HG02678 (cell line): Measurements from ENCODE around the gene PDE6H.

ENCODE experiments used
- ATAC-seq: cut with Tn5 transposase; IDR thresholded peaks from one replicate; pipeline ENCODE4 v1.9.1; 2021; ENCODE audit warnings: mild to moderate bottlenecking, moderate library complexity; ENCODE audit not compliant: unreplicated experiment

PDE6H gene

DNA sequence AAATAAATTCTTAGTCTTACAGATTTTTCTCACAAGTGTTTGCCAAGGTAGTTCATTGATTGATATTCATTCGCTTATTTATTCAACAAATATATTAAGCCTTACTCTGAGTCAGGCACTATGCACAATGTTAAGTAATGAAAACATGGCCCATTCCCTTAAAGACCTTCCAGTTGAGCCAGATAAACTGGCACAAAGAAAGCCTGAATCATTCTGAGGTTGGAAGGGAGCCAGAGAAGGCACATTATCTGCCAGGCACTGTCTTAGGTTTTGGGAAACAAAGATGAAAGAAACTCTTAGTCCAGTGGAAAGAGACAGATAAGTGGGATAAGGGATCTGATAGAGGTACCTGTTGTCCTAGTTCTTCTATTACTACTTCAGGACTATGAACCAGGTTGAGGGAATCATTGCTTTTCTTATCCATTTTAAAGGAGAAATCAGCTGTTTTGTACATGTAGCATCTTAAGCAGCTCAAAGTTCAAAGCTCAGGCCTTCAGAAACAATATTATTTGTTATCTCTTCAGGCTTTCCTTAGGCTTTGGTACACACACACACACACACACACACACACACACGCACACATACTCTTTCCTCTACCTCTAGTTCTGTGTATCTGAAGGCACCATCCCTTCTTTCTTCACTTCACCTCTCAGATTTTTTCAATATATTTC is 27.0 kb downstream of the PDE6H start:
- ATAC-seq = no peak

- no peak for ATAC-seq
Measured at GRCh38 chr12:15000575-15000974, 27.7 kb downstream of the PDE6H start.

DNA sequence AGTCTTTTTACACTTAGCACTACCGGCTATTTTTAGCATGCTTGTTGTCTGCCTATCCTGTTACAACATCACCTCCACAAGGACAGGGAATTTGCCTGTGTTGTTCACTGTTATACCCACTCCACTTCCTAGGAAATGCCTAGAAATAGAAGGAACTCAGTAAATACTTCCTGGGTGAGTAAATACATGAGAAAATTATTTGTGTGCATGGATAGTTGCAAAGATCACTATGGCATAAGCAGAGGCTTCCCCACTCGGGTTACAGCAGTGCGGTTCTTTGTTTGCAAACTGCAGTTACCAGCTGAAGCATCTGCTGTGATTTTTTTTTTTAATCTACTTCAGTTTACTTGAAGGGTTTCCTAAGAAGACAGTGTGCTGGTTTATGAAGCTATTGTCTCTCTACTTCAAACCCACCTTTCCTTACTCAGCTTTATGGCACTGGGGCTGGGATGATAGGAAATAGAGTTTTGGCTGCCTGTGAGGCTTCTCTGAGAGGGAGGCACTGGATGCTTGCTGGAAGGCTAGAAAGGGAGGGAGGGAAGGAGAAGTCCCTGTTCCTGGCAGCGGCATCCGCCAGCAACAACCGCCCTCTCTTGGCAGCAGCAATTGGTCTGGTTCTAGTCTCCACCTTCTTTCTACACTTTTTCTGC is 29.0 kb downstream of the PDE6H start:
- ATAC-seq = no peak

DNA sequence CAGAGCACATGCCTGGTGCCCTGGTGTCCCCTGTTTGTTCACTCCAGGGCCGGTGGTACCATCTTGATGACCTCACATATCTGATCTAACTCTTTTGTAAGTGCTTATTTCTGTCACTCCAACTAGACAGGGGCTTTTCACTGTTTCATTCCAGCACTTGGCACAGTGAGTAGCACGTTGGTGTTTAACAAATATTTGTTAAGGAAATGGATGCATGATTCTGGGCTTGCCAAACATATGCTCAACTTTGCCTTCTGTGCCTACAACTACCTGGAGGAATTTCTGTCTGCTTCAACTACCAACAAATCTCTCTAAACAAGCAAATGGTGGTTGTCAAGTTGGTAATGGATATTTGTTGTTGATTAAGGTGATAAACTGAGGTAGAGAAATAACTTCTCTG is 31.6 kb downstream of the PDE6H start:
- no peak for ATAC-seq

DNA sequence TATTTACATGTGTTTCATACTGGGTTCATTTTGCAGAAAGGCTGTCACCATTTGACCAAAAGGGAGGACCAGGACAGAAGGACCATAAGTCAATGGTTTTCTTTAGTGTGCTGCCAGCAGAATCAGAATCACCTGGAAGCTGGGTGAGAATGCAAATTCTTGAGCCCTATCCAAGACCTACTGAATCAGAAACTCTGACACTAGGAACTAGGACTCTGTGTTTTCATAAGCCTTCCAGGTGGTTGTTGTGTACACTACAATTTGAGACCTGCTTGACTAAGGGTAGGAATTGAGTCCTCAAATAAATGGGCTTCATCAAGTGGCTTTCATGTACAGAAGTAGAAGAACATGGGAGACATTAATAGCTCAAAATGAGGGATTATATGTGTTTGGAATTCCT is 32.2 kb downstream of the PDE6H start:
- ATAC-seq = no peak

GRCh38 chr12:15007551-15007950 is 34.7 kb downstream of the PDE6H start:
- ATAC-seq = no peak

DNA sequence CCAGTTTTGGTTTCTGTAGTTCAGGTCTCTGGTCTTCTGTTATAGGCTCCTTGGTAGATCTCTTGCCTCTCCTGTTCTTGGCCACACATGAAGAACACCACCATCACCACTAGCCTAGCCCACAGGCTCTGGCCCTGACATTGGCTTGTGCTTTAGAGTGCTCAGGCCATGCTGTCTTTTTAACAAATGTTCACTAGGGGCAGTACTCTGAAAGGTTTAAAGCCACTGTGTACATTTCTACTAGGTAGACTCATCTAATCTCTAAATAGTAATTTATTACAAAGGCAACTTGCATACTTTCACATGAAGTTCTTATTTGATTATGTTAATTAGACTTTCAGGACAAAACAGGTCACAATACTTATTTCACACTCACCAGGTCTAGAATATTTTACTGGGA is 38.3 kb downstream of the PDE6H start:
- ATAC-seq = no peak

GRCh38 chr12:15013634-15014179 is 40.9 kb downstream of the PDE6H start:
- ATAC-seq = no peak

DNA sequence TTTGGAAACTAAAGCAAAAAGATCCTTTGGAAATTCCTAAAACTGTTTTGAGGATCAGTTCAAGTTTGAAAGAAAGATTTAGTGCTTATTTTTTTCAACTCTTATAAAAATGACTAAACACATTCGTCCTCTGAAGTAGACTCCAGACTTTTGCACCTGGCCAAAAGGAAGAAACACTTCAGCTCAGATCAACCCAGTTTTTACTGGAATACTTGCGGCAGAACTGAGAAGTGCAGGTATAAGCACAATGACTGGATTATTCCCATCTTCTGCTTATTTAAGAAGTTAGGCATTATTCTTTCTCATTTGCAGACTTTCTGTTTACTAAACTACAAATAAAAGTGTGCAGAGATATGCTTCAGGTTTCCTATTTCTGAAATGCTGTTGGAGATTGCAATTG is 41.9 kb downstream of the PDE6H start:
- no peak for ATAC-seq

GRCh38 chr12:15015121-15015520 is 42.3 kb downstream of the PDE6H start:
- no peak for ATAC-seq

DNA sequence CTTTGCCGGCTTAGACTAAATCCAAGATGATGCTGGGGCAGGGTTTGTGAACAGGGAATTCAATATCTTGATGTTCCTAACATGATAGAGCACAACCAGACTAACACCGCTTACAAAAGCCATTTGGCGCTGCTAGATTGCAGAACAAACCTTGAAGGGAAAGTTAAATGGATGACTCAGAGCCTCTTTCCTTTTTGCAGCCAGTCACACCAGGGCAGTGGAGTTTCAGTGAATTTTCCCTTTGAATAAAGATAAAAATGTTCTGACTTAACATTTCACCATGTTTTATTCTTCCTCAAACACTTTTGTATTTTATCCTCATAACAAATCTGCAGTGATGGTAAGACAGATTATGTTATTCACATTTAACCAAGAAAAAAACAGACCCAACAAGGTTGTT is 47.3 kb downstream of the PDE6H start:
- ATAC-seq = no peak
